IPS-18c (cell line): ENCODE results near the gene LMTK3.

Source experiments
- H3K4me3 ChIP-seq: 2 replicates; pipeline ENCODE4 v1.7.0; 2013; ENCODE audit warnings: low read depth, mild to moderate bottlenecking, low read length, moderate library complexity; ENCODE audit not compliant: insufficient read depth
- H3K9me3 ChIP-seq: one replicate; pipeline ENCODE4 v1.6.1; 2013; ENCODE audit warnings: mild to moderate bottlenecking, low read length, moderate library complexity; ENCODE audit not compliant: control insufficient read depth, insufficient read depth

The LMTK3 gene

DNA sequence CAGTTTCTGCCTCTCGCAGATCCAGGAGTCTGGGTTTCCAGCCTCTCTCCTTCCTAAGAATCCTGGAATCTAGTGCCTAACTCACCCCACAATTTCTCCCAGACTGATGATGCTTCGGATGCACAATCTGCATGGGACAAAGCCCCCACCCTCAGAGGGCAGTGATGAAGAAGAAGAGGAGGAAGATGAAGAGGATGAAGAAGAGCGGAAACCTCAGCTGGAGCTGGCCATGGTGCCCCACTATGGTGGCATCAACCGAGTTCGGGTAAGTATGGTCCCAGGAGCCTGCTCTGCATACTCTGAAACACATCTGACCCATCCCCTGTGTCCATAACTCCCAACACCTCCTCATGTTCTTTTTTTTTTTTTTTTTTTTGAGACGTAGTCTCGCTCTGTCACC lies 65.1 kb downstream of the LMTK3 start:
- Histone ChIP-seq H3K9me3 (no peaks in the 10 kb centered on the region), H3K4me3 (peak overlapping the region; percentile 95)

DNA sequence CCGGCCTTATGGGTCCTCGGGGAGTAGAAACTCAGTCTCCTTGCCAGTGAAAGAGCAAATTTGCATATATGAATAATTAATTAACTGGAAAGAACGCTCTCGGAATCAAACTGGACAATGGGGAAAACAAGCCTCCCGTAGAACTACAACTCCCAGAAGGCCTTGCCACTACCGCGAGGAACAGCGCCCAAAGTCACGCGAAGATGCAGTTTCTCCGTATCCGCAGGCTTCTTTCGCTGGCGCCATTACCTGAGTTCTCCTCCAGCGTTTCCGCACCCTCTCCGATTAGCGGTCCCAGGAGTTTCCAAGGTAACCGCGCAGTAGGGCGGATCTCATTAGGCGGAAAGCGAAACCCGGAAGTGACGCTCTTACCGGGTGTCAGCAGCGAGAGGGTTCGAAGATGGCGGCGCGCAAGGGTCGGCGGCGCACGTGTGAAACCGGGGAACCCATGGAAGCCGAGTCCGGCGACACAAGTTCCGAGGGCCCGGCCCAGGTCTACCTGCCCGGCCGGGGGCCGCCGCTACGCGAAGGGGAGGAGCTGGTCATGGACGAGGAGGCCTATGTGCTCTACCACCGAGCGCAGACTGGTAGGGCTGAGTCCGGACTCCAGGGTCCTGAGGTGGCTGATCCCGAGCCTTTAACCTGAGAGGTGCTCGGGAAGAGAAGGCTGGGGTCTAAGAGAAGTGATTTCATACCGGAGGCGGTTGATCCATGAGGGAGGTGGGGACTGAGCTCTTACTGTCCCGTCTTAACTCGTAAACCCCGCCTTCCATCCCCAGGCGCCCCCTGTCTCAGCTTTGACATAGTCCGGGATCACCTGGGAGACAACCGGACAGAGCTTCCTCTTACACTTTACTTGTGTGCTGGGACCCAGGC lies 65.8 kb downstream of the LMTK3 start, which contains the start of gene GRWD1:
GRWD1 (plus strand) TSS at position 378 of the 876 bp plus-strand sequence; CDS start at position 401, 23 bp downstream.
- peak within 1 kb of the TSS; percentile 95 for H3K4me3 ChIP-seq
- no peaks in the 10 kb centered on the region for H3K9me3 ChIP-seq

DNA sequence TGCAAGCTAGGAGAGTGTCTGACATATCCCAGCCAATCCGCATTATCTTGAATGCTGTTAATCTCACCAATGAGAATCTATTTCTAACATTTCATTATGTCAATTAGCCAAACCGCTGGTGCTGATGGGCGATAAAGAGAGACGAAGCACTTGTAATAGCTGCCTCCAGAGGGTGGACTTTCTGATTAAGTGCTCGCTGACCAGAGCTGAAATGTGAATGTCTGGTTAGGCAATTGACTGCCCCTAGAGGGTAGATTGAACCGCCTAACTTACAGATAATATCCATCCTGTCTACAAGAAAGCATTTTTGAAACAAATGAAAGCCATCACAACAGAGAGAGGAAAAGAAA lies 66.4 kb downstream of the LMTK3 start:
- H3K4me3 ChIP-seq = peak overlapping the region; percentile 95; the same call in 1 of the 2 replicates
- H3K9me3 ChIP-seq = no peaks in the 10 kb centered on the region

DNA sequence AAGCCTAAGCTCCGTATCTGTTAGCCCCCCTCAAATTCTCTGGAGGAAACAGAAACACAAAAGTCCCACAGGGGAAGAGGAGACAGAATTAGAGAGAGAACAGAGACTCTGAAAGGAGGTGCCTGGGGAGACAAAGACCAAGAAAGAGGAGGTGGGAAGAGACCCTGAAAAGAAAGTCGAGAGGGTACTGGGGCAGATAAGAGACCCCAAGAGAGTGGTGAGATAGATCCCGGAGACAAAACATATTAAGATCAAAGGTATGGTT lies 66.8 kb downstream of the LMTK3 start:
- H3K9me3 ChIP-seq = no peaks in the 10 kb centered on the region
- peak overlapping the region; percentile 95 for H3K4me3 ChIP-seq

DNA sequence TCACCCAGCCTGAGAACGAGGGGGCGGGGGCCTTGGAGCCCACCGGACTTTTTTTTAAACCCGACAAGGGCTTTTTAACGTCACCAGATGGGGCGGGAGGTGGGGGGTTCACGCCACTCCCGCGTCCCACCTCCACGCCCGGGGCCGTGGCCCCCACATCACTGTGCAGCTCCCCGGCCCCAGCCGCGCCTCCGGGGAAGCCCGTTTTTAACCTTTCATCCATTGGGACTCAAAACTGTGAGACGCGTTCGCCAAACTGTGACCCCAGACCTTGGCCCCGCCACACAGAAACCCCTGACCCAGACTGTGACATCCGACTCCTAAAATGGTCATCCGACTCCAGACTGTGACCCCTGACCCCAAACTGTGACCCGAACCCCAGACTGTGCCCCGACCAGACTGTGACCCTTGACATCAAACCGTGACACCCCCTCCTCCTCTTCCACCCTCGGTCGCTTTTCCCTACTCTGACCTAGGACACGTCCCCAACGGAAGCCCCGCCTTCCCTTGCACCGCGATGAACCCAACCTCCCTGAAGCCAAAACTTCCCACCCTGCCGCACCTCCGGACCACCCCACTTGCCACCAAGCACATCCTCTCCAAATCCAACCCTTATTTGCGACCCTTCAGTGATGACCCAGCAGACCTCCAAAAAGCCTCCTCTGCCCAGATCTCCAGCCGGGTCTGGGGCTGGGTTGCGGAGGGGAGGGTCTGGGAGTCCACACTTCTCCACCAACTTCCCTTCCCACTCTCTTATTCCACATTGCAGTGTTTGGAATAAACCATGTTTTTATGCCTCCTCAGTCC lies 67.3 kb downstream of the LMTK3 start:
- Histone ChIP-seq H3K4me3 (peak overlapping the region; percentile 95), H3K9me3 (no peaks in the 10 kb centered on the region)

DNA sequence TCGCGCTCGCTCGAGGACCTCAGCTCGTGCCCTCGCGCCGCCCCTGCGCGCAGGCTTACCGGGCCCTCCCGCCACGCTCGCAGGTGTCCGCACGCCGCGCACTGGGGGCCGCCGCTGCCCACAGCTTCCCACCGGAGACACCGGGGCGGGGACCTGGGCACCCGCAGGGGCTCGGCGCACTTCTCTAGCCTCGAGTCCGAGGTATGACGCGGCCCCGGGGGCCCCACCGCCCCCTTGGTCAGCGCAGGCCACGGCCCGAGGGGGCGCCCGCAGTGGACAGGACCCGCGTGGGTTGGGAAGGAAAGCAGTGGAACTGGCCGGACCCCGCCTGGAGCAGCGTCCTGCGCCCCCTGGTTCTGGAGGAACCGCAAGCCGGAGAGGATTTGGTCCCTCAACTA lies 67.9 kb downstream of the LMTK3 start:
- Histone ChIP-seq H3K4me3 (0 out of 2 replicates have a peak overlapping the region, but pooled peaks have one; percentile 9), H3K9me3 (no peaks in the 10 kb centered on the region)

DNA sequence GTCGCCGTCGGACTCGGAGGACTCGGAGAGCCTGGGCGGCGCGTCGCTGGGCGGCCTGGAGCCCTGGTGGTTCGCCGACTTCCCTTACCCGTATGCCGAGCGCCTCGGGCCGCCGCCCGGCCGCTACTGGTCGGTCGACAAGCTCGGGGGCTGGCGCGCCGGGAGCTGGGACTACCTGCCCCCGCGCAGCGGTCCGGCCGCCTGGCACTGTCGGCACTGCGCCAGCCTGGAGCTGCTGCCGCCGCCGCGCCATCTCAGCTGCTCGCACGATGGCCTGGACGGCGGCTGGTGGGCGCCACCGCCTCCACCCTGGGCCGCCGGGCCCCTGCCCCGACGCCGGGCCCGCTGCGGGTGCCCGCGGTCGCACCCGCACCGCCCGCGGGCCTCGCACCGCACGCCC lies 68.4 kb downstream of the LMTK3 start:
- no peak overlapping the region for H3K4me3 ChIP-seq
- H3K9me3 ChIP-seq = no peaks in the 10 kb centered on the region

DNA sequence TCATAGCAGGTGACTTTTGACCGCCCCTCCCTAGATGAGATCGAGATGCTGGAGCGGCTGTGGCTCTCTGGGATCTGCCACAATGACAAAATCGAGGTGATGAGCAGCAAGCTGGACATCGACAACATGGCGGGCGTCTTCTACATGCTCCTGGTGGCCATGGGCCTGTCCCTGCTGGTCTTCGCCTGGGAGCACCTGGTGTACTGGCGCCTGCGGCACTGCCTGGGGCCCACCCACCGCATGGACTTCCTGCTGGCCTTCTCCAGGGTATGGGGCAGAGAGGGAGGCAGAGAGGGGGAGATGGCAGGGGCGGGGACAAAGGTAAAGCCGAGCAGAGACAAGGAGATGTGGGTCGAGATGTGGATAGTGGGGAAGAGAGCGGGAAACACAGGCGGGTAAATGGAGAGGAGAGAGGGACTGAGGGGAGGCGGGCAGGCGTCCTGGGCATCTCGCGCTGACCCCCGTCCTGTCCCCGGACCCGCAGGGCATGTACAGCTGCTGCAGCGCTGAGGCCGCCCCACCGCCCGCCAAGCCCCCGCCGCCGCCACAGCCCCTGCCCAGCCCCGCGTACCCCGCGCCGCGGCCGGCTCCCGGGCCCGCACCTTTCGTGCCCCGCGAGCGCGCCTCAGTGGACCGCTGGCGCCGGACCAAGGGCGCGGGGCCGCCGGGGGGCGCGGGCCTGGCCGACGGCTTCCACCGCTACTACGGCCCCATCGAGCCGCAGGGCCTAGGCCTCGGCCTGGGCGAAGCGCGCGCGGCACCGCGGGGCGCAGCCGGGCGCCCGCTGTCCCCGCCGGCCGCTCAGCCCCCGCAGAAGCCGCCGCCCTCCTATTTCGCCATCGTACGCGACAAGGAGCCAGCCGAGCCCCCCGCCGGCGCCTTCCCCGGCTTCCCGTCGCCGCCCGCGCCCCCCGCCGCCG lies 69.3 kb downstream of the LMTK3 start:
- H3K4me3 ChIP-seq = no peak overlapping the region

DNA sequence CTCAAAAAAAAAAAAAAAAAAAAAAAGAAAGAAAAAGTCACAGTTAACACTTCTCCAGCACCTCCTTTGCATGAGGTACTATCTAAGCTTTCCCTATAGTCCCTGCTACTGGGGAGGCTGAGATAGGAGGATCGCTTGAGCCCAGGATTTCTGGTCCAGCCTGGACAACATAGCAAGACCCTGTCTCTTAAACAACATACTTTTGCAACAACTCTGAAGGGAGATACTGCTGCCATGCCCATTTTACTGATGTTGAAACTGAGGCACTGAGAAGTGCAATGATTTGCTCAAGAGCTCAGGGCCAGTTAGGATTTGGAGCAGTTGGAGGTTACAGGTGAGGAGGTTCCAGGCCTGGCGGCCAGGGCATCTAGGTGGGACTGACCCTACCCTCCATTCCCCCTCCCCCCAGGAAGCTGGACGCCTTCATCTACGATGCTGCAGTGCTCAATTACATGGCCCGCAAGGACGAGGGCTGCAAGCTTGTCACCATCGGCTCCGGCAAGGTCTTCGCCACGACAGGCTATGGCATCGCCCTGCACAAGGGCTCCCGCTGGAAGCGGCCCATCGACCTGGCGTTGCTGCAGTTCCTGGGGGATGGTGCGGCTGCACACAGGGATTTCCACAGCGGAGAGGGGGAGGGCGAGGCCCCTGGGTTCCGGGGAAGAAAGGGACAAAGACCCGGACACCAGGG lies 70.1 kb downstream of the LMTK3 start:
- Histone ChIP-seq H3K9me3 (no peaks in the 10 kb centered on the region), H3K4me3 (no peak overlapping the region)

More for the DNA sequence above, 69.3 kb downstream of the LMTK3 start:
- no peaks in the 10 kb centered on the region for H3K9me3 ChIP-seq

DNA sequence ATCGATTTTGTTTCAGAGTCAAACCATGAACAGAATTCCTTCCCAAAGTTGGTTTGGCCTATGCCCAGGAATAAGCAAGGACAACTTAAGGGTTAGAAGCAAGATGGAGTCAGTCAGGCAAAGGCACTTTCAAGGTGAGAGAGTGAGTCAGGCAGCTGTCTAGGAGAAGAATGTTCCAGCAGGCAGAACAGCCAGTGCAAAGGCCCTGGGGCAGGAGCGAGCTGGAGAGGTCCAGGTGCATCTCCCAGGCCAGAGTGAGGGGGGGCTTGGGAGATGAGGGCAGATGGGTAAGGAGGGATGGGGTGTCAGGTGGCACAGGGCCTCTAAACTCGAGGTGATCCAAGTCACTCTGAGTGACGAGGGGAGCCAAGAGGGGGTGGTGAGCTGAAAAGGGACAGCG lies 75.0 kb downstream of the LMTK3 start:
- peaks cover under 1% of the 10 kb centered on the region for H3K9me3 ChIP-seq
- no peak overlapping the region for H3K4me3 ChIP-seq
